ENCODE data around the gene ASTL.
"Not testable (repeated sequence)": the region's sequence is repeated elsewhere in the genome, so short reads cannot be mapped to it uniquely, and the experiment has no call there.

ASTL gene

GRCh38 chr2:96146153-96146880, 8.0 kb upstream of the ASTL start:
- in situ Hi-C loops (cut with HindIII; ENCODE audit: low sequenced_read_pairs), result no loop called here

GRCh38 chr2:96145848-96146152, 7.5 kb upstream of the ASTL start:
- in situ Hi-C loops (cut with HindIII; ENCODE audit: low sequenced_read_pairs), result no loop called here

GRCh38 chr2:96145036-96145847, 6.9 kb upstream of the ASTL start, which contains the start of gene DUSP2:
Gene DUSP2 (minus strand): TSS chr2:96145440. CDS start chr2:96145354, 86 bp downstream.
- in situ Hi-C loops (cut with HindIII; ENCODE audit: low sequenced_read_pairs), result no loop called here

GRCh38 chr2:96144481-96145035, 6.3 kb upstream of the ASTL start:
- in situ Hi-C loops (cut with HindIII; ENCODE audit: low sequenced_read_pairs), result no loop called here

- in situ Hi-C loops (cut with HindIII; ENCODE audit: low sequenced_read_pairs), result no loop called here
These were observed 5.7 kb upstream of the ASTL start for GRCh38 chr2:96143848-96144480.

GRCh38 chr2:96143231-96143847, 5.0 kb upstream of the ASTL start:
- in situ Hi-C loops (cut with HindIII; ENCODE audit: low sequenced_read_pairs), result no loop called here

- in situ Hi-C loops (cut with HindIII; ENCODE audit: low sequenced_read_pairs), result no loop called here
These were observed 4.2 kb upstream of the ASTL start for GRCh38 chr2:96142217-96143113.

GRCh38 chr2:96141624-96141967, 3.3 kb upstream of the ASTL start:
- in situ Hi-C loops (cut with HindIII; ENCODE audit: low sequenced_read_pairs), result not testable (repeated sequence)

GRCh38 chr2:96140941-96141623, 2.8 kb upstream of the ASTL start:
- in situ Hi-C loops (cut with HindIII; ENCODE audit: low sequenced_read_pairs), result no loop called here

- in situ Hi-C loops (cut with HindIII; ENCODE audit: low sequenced_read_pairs), result no loop called here
These were observed 968 bp upstream of the ASTL start for GRCh38 chr2:96139181-96139758.

- in situ Hi-C loops (cut with HindIII; ENCODE audit: low sequenced_read_pairs), result no loop called here
These were observed 752 bp downstream of the ASTL start for GRCh38 chr2:96137321-96138178.

- in situ Hi-C loops (cut with HindIII; ENCODE audit: low sequenced_read_pairs), result no loop called here
These were observed 2.1 kb downstream of the ASTL start for GRCh38 chr2:96136129-96136720.

GRCh38 chr2:96135621-96136020, 2.7 kb downstream of the ASTL start:
- in situ Hi-C loops (cut with HindIII; ENCODE audit: low sequenced_read_pairs), result no loop called here

GRCh38 chr2:96135171-96135570, 3.1 kb downstream of the ASTL start:
- in situ Hi-C loops (cut with HindIII; ENCODE audit: low sequenced_read_pairs), result no loop called here

- in situ Hi-C loops (cut with HindIII; ENCODE audit: low sequenced_read_pairs), result no loop called here
These were observed 3.9 kb downstream of the ASTL start for GRCh38 chr2:96134421-96134820.

- in situ Hi-C loops (cut with HindIII; ENCODE audit: low sequenced_read_pairs), result no loop called here
These were observed 6.2 kb downstream of the ASTL start for GRCh38 chr2:96131813-96132745.

Data from DLD1 (cell line).